Endothelial cell of umbilical vein (primary cell): ENCODE data around the gene ARHGEF38. TPM values are rescaled to one million over a fixed set of nuclear protein-coding genes. Genes with fewer than 3 reads are reported as not detected.

ENCODE experiments used
- BruUV-seq: library from RNA; stranded (reverse); fragments of 400-500 nt; replicated peaks from 2 replicates; lab custom pipeline; 2021; lab: Mats Ljungman, UMichigan
- CTCF ChIA-PET: fragments of 300-600, 350-600 bp; sonication (Branson Sonifier 250); formaldehyde crosslinking; loops from one replicate; lab custom pipeline; 2021; ENCODE audit warnings: antibody characterized with exemption, inconsistent platforms; lab: Charles Lee
- POLR2A ChIA-PET: fragments of 300-600, 350-600 bp; sonication (Branson Sonifier 250); formaldehyde crosslinking; loops from one replicate; lab custom pipeline; 2021; ENCODE audit warnings: antibody characterized with exemption, inconsistent platforms; lab: Charles Lee
- DNase-seq: peaks from one replicate; pipeline ENCODE4 v3.0.0-alpha.2; 2011; ENCODE audit warnings: low read depth, low spot score
- FAIRE-seq: peaks from 2 replicates; lab custom pipeline; 2011; peaks lifted over from hg19 to GRCh38; lab: Jason Lieb, UNC
- H2AFZ ChIP-seq: 2 replicates; pipeline ENCODE4 v1.6.0; 2012; ENCODE audit warnings: low read depth, low read length, control low read depth, inconsistent platforms
- H3K27ac ChIP-seq: 2 replicates; pipeline ENCODE4 v1.5.1; 2011; ENCODE audit warnings: low read depth, mild to moderate bottlenecking, control low read depth, low read length, moderate library complexity; ENCODE audit not compliant: insufficient read depth
- H3K27me3 ChIP-seq, 2 experiments: 2 replicates each; pipeline versions ENCODE4 v1.6.0 to v1.6.1; 2011; ENCODE audit warnings: low read length in 2 of 2, mixed read lengths in 1 of 2; ENCODE audit not compliant: control insufficient read depth in 2 of 2, insufficient read depth in 2 of 2
- H3K36me3 ChIP-seq, 2 experiments: 2 replicates in 1 of 2; 3 replicates in 1 of 2; pipeline ENCODE4 v1.5.1; 2011; ENCODE audit warnings: low read length in 2 of 2, mild to moderate bottlenecking in 1 of 2, moderate library complexity in 1 of 2; ENCODE audit not compliant: control insufficient read depth in 2 of 2, insufficient read depth in 2 of 2; ENCODE audit errors: extremely low read depth in 1 of 2
- H3K4me1 ChIP-seq: 3 replicates; pipeline ENCODE4 v1.5.1; 2011; ENCODE audit warnings: mild to moderate bottlenecking, low read length; ENCODE audit not compliant: control insufficient read depth, insufficient read depth; ENCODE audit errors: extremely low read depth
- H3K4me2 ChIP-seq: 2 replicates; pipeline ENCODE4 v1.6.1; 2011; ENCODE audit warnings: low read length, control low read depth, mixed read lengths; ENCODE audit not compliant: insufficient read depth
- H3K4me3 ChIP-seq, 3 experiments: fragments of 200-600 bp in 1 of 3; sonication (generic), shearing (Covaris generic) in 1 of 3; replicated peaks in 1 of 3; 2 replicates each; pipeline ENCODE4 v1.5.1; 2011 to 2016; ENCODE audit warnings: control low read depth in 3 of 3, low read length in 3 of 3, mild to moderate bottlenecking in 2 of 3, inconsistent platforms in 1 of 3, low read depth in 1 of 3, moderate library complexity in 1 of 3; ENCODE audit not compliant: insufficient read depth in 1 of 3
- H3K79me2 ChIP-seq: 2 replicates; pipeline ENCODE4 v1.6.0; 2012; ENCODE audit warnings: low read length, inconsistent platforms; ENCODE audit not compliant: control insufficient read depth, insufficient read depth
- H3K9ac ChIP-seq: replicated peaks from 2 replicates; pipeline ENCODE3; 2011; ENCODE audit warnings: low read length, control low read depth; ENCODE audit not compliant: insufficient read depth; ENCODE audit errors: extremely low read depth
- H3K9me1 ChIP-seq: replicated peaks from 3 replicates; pipeline ENCODE4 v1.6.0; 2011; ENCODE audit warnings: mild to moderate bottlenecking, low read length; ENCODE audit not compliant: control insufficient read depth, insufficient read depth; ENCODE audit errors: extremely low read depth
- H3K9me3 ChIP-seq: replicated peaks from 2 replicates; pipeline ENCODE4 v1.5.1; 2012; ENCODE audit warnings: low read length, inconsistent platforms; ENCODE audit not compliant: control insufficient read depth, insufficient read depth
- H4K20me1 ChIP-seq: replicated peaks from 2 replicates; pipeline ENCODE3; 2011; ENCODE audit warnings: mild to moderate bottlenecking, low read length; ENCODE audit not compliant: control insufficient read depth, insufficient read depth; ENCODE audit errors: extremely low read depth
- EZH2 ChIP-seq: IDR thresholded peaks from 2 replicates; pipeline ENCODE4 v1.6.1; 2012; ENCODE audit warnings: borderline replicate concordance, low read depth, mild to moderate bottlenecking, moderate library complexity, low read length, inconsistent platforms; ENCODE audit not compliant: severe bottlenecking
- FOS ChIP-seq: IDR thresholded peaks from 2 replicates; pipeline ENCODE4 v1.6.1; 2011; ENCODE audit warnings: mild to moderate bottlenecking, low read length, moderate library complexity, borderline replicate concordance; ENCODE audit not compliant: insufficient read depth
- GATA2 ChIP-seq: IDR thresholded peaks from 2 replicates; pipeline ENCODE4 v1.7.0; 2011; ENCODE audit warnings: low read depth, mild to moderate bottlenecking, moderate library complexity, mixed read lengths, low read length; ENCODE audit not compliant: insufficient read length, insufficient read depth
- JUN ChIP-seq: IDR thresholded peaks from 2 replicates; pipeline ENCODE4 v1.6.1; 2011; ENCODE audit warnings: borderline replicate concordance, low read depth; ENCODE audit not compliant: insufficient read length, insufficient read depth
- MYC ChIP-seq: IDR thresholded peaks from one replicate; pipeline ENCODE4 v1.6.1; 2011; ENCODE audit warnings: mild to moderate bottlenecking, low read depth, low read length
- POLR2A ChIP-seq: IDR thresholded peaks from 2 replicates; pipeline ENCODE4 v1.6.1; 2012; ENCODE audit warnings: low read depth, mild to moderate bottlenecking, control low read depth, low read length
- POLR2AphosphoS5 ChIP-seq: IDR thresholded peaks from 2 replicates; pipeline ENCODE4 v1.6.1; 2012; ENCODE audit warnings: low read depth, mild to moderate bottlenecking, control low read depth, low read length, moderate library complexity; ENCODE audit not compliant: insufficient read depth
- dilution Hi-C: fragments of 300-500 bp; cut with MboI; formaldehyde crosslinking; loops from one replicate; pipeline ENCODE4 v1.15.0; 2019; ENCODE audit warnings: low sequenced_read_pairs; ENCODE audit not compliant: extremely low pct_ligation_motif_present
- intact Hi-C: fragments of 100-400 bp; cut with micrococcal nuclease; formaldehyde crosslinking; loops from one replicate; pipeline ENCODE4 v1.10.0; 2022
- polyA plus RNA-seq, 4 experiments: library from polyadenylated mRNA; depleted of rRNA in 3 of 4; stranded (reverse) in 3 of 4; unstranded in 1 of 4; fragments of >200 nt; gene quantifications; 2 replicates each; pipeline versions ENCODE4 v1.2.1 to v1.2.3, GENCODE V29; 2011 to 2012; ENCODE audit warnings: missing spikeins in 1 of 4
- total RNA-seq: library from RNA; stranded (reverse); gene quantifications from 2 replicates; pipeline ENCODE4 v1.2.3, GENCODE V29; 2021
- TF ChIP-seq, protein P1 (sequence below): IDR thresholded peaks from 2 replicates; pipeline ENCODE4 v1.6.1; 2011; ENCODE audit not compliant: insufficient read depth, insufficient read length
- TF ChIP-seq, protein P2 (sequence below), 2 donors: IDR thresholded peaks; 1 replicate in 1 of 2; 2 replicates in 1 of 2; pipeline ENCODE4 v1.5.1; 2011; ENCODE audit warnings: low read length in 2 of 2, mild to moderate bottlenecking in 2 of 2, moderate library complexity in 2 of 2, control low read depth in 1 of 2, inconsistent platforms in 1 of 2, low read depth in 1 of 2; ENCODE audit not compliant: insufficient read depth in 1 of 2; ENCODE audit errors: extremely low read depth in 1 of 2

ARHGEF38 gene
- total and polyA plus RNA-seq, 2 donors (not counting 3 experiments of a cell fraction or from before 2014, with no cell fraction given), result not detected

DNA sequence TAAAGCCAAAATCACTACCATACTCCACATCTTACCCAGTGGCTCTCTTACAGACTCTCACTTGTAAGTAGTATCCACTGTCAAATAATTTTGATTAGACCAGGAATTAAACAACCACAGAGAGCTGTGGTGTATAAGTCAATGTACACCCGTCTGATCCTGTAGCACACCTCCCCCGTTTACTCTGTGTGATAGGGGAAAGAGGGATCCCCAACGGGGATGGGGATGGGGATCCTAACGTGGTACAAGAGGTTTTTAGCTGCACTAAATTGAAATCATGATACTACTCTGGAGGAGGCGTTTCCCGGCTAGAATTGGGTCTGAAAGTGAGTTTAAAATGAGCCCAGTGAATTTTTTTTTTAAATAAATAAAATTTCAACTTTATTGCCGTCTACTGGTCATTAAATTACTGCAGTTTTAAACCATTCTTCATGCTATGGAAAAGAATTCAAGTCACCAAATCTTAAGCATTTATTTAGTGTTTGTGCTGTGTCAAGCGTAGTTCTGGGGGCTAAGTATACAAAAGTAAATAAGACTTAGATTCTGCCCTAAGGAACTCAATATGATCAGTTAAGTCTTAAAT, 79.5 kb downstream of the ARHGEF38 start:
- intact Hi-C loops (loop anchor here (2.0 kb wide), 1 partner anchor 491 kb away; no protein-coding TSS in a partner anchor), dilution Hi-C loops (no loop called here)
- DNase-seq (no peak), FAIRE-seq (no peak)
- ChIA-PET POLR2A (no interaction called here), CTCF (interaction anchor here (1.0 to 1.1 kb wide), 2 partner anchors 19 to 35 kb away, joined by 3 read pairs; no protein-coding TSS in a partner anchor)
- TF ChIP-seq GATA2, result no peak
- TF ChIP-seq FOS, result no peak
- TF ChIP-seq, protein P1, sequence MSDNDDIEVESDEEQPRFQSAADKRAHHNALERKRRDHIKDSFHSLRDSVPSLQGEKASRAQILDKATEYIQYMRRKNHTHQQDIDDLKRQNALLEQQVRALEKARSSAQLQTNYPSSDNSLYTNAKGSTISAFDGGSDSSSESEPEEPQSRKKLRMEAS, result no peak
- TF ChIP-seq MYC, result no peak
- TF ChIP-seq POLR2A, result no peak
- TF ChIP-seq POLR2AphosphoS5, result no peak
- TF ChIP-seq, protein P2, sequence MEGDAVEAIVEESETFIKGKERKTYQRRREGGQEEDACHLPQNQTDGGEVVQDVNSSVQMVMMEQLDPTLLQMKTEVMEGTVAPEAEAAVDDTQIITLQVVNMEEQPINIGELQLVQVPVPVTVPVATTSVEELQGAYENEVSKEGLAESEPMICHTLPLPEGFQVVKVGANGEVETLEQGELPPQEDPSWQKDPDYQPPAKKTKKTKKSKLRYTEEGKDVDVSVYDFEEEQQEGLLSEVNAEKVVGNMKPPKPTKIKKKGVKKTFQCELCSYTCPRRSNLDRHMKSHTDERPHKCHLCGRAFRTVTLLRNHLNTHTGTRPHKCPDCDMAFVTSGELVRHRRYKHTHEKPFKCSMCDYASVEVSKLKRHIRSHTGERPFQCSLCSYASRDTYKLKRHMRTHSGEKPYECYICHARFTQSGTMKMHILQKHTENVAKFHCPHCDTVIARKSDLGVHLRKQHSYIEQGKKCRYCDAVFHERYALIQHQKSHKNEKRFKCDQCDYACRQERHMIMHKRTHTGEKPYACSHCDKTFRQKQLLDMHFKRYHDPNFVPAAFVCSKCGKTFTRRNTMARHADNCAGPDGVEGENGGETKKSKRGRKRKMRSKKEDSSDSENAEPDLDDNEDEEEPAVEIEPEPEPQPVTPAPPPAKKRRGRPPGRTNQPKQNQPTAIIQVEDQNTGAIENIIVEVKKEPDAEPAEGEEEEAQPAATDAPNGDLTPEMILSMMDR (IDR thresholded peaks at IDR 0.05; ENCODE audit: extremely low read depth in 1 of 2, insufficient read depth in 1 of 2, low read depth in 1 of 2, low read length in 2 of 2), result no peak
- no peak for TF ChIP-seq EZH2
- no peak for TF ChIP-seq JUN
- H3K36me3 ChIP-seq, result no peaks in the 10 kb centered on the region
- H3K9ac ChIP-seq, result no peak overlapping the region
- H3K9me1 ChIP-seq, result no peaks in the 10 kb centered on the region
- H4K20me1 ChIP-seq, result no peaks in the 10 kb centered on the region
- no peak overlapping the region for H2AFZ ChIP-seq
- H3K27me3 ChIP-seq, result no peaks in the 10 kb centered on the region
- no peaks in the 10 kb centered on the region for H3K4me1 ChIP-seq
- H3K27ac ChIP-seq, result no peak overlapping the region
- BruUV-seq, result no TSS peak
- no peaks in the 10 kb centered on the region for H3K9me3 ChIP-seq
- H3K79me2 ChIP-seq, result no peaks in the 10 kb centered on the region
- H3K4me2 ChIP-seq, result no peak overlapping the region
- H3K4me3 ChIP-seq, result no peak overlapping the region
